ENCODE results near the gene IRF8.

Gene IRF8

GRCh38 chr16:85961988-85962915 lies 63.3 kb downstream of the IRF8 start:
- no peak for DNase-seq

GRCh38 chr16:85963753-85964285 lies 64.9 kb downstream of the IRF8 start:
- no peak for DNase-seq

- no peak for DNase-seq
Measured at GRCh38 chr16:85965125-85965524, 66.2 kb downstream of the IRF8 start.

GRCh38 chr16:85967111-85967510 lies 68.1 kb downstream of the IRF8 start:
- DNase-seq = no peak

GRCh38 chr16:85968041-85968920 lies 69.3 kb downstream of the IRF8 start:
- DNase-seq = no peak

- DNase-seq = no peak
Measured at GRCh38 chr16:85969159-85969558, 70.2 kb downstream of the IRF8 start.

- no peak for DNase-seq
Measured at GRCh38 chr16:85969591-85969990, 70.6 kb downstream of the IRF8 start.

GRCh38 chr16:85970016-85970733 lies 71.2 kb downstream of the IRF8 start:
- no peak for DNase-seq

GRCh38 chr16:85970738-85971137 lies 71.8 kb downstream of the IRF8 start:
- no peak for DNase-seq

Measured in activated naive CD4-positive, alpha-beta T cell treated with anti-CD3 and anti-CD28 coated beads, Interleukin-2, amount 50 U/mL, for 16 hours (primary cell).